ENCODE data around the gene ZSCAN22. TPM values are rescaled to one million over a fixed set of nuclear protein-coding genes. Genes with fewer than 3 reads are reported as not detected.

The ZSCAN22 gene
- total RNA-seq, 1 donor from 2014 or later = 4.6 TPM

- Mint-ChIP-seq H3K36me3 (ENCODE audit: insufficient read depth) (no peaks in the 10 kb centered on the region), H3K4me1 (ENCODE audit: low read depth) (peaks cover 13% of the 10 kb centered on the region), H3K27ac (no peak overlapping the region)
Observed at GRCh38 chr19:58379246-58379645, 52.5 kb downstream of the ZSCAN22 start.

GRCh38 chr19:58380037-58380661 lies 53.4 kb downstream of the ZSCAN22 start:
- Mint-ChIP-seq H3K4me3 (ENCODE audit: low read depth) (peak overlapping the region; percentile 91), H3K36me3 (ENCODE audit: insufficient read depth) (no peaks in the 10 kb centered on the region), H3K27me3 (no peaks in the 10 kb centered on the region), H3K9me3 (ENCODE audit: low read depth) (no peaks in the 10 kb centered on the region), H3K27ac (peak overlapping the region; percentile 95), H3K4me1 (ENCODE audit: low read depth) (peaks cover 13% of the 10 kb centered on the region)
- no peak for TF ChIP-seq CTCF (IDR thresholded peaks at IDR 0.05; ENCODE audit: unreplicated experiment)
- no peak for DNase-seq (ENCODE audit: low spot score, unreplicated experiment)

More at GRCh38 chr19:58379246-58379645, 52.5 kb downstream of the ZSCAN22 start:
- no peak for TF ChIP-seq CTCF (IDR thresholded peaks at IDR 0.05; ENCODE audit: unreplicated experiment)
- H3K27me3 Mint-ChIP-seq = no peaks in the 10 kb centered on the region
- H3K4me3 Mint-ChIP-seq (ENCODE audit: low read depth) = peak overlapping the region; percentile 91
- DNase-seq (ENCODE audit: low spot score, unreplicated experiment) = no peak
- H3K9me3 Mint-ChIP-seq (ENCODE audit: low read depth) = no peaks in the 10 kb centered on the region

- no peaks in the 10 kb centered on the region for H3K36me3 Mint-ChIP-seq (ENCODE audit: insufficient read depth)
Observed at GRCh38 chr19:58380662-58381459, 54.1 kb downstream of the ZSCAN22 start, which contains the start of gene ZNF837. Gene ZNF837 (minus strand): TSS chr19:58381030. CDS start chr19:58369332, 11,698 bp downstream.

GRCh38 chr19:58381460-58382212 lies 54.8 kb downstream of the ZSCAN22 start:
- Mint-ChIP-seq H3K27me3 (no peaks in the 10 kb centered on the region), H3K9me3 (ENCODE audit: low read depth) (no peaks in the 10 kb centered on the region), H3K36me3 (ENCODE audit: insufficient read depth) (no peaks in the 10 kb centered on the region), H3K4me3 (ENCODE audit: low read depth) (peak overlapping the region; percentile 91), H3K4me1 (ENCODE audit: low read depth) (peaks cover 17% of the 10 kb centered on the region), H3K27ac (peak overlapping the region; percentile 95)
- no peak for TF ChIP-seq CTCF (IDR thresholded peaks at IDR 0.05; ENCODE audit: unreplicated experiment)
- DNase-seq (ENCODE audit: low spot score, unreplicated experiment) = no peak

More at GRCh38 chr19:58380662-58381459, 54.1 kb downstream of the ZSCAN22 start, which contains the start of gene ZNF837:
- H3K4me3 Mint-ChIP-seq (ENCODE audit: low read depth) = peak within 1 kb of the TSS; percentile 91
- H3K27me3 Mint-ChIP-seq = no peaks in the 10 kb centered on the region
- no peak for TF ChIP-seq CTCF (IDR thresholded peaks at IDR 0.05; ENCODE audit: unreplicated experiment)
- H3K4me1 Mint-ChIP-seq (ENCODE audit: low read depth) = peaks cover 17% of the 10 kb centered on the region
- H3K27ac Mint-ChIP-seq = peak within 1 kb of the TSS; percentile 95
- peak; percentile 91 for DNase-seq (ENCODE audit: low spot score, unreplicated experiment)
- no peaks in the 10 kb centered on the region for H3K9me3 Mint-ChIP-seq (ENCODE audit: low read depth)

Data from progenitor cell of endocrine pancreas (in vitro differentiated cells).